Lower leg skin (tissue), 4 donors: ENCODE measurements around the gene FARSB. TPM values are rescaled to one million over a fixed set of nuclear protein-coding genes. Genes with fewer than 3 reads are reported as not detected.

ENCODE experiments used
- DNase-seq, 2 donors: peaks; one replicate each; pipeline ENCODE4 v3.0.0-alpha.2; 2019; ENCODE audit warnings: low spot score in 2 of 2
- H3K4me3 ChIP-seq: fragments of 200-600 bp; sonication (generic); 2 replicates; pipeline ENCODE4 v1.5.1; 2017; ENCODE audit warnings: mild to moderate bottlenecking, low read depth; ENCODE audit not compliant: poor library complexity, severe bottlenecking
- CTCF ChIP-seq, 3 donors: fragments of 450-650 bp; IDR thresholded peaks; one replicate each; pipeline ENCODE4 v1.5.1; 2016; ENCODE audit warnings: antibody characterized with exemption in 3 of 3, mild to moderate bottlenecking in 3 of 3, moderate library complexity in 2 of 3
- POLR2A ChIP-seq, 2 donors: fragments of 450-650 bp; IDR thresholded peaks; one replicate each; pipeline ENCODE4 v1.6.1; 2016 to 2017; ENCODE audit warnings: antibody characterized with exemption in 2 of 2, mild to moderate bottlenecking in 1 of 2, moderate library complexity in 1 of 2
- WGBS, 2 donors: methylation state at CpG; one replicate each; pipeline ENCODE4 v1.1.5; 2018; 5-methylcytosine and 5-hydroxymethylcytosine counted together
- intact Hi-C: fragments of 100-400 bp; cut with DNase I; formaldehyde crosslinking; loops from one replicate; pipeline ENCODE4 v1.15.0; 2023; ENCODE audit warnings: low total_unique reads
- total RNA-seq, 4 donors: library from RNA; depleted of rRNA; stranded (reverse); fragments of >200 nt; gene quantifications; one replicate each; pipeline ENCODE4 v1.1.0, GENCODE V29; 2016

FARSB gene
- total RNA-seq, 4 donors from 2014 or later: 8.6 to 12.2 (median 11.2) TPM

DNA sequence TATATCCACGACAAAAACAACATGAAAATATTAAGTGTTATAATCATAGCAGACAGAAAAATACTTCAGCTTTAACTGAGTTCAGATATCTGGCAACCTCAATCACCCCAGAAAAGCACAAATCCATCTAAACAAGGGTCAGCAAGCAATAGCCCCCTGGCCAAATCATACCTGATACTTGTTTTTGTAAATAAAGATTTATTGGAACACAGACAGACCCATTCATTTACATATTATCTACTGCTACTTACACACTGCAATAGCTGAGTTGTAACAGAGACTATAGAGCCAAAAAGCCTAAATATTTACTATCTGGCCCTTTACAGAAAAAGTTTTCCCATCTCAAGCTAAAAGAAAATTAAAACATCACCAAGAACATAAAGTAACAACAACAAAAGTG lies 12.8 kb downstream of the FARSB start:
- DNase-seq: no peak
- WGBS, 2 donors: 85 to 91% methylated on average over 1 of the region's 1 CpG
- H3K4me3 ChIP-seq: no peak overlapping the region
- intact Hi-C loops: no loop called here
- TF ChIP-seq POLR2A (IDR thresholded peaks at IDR 0.05) (no peak), CTCF (IDR thresholded peaks at IDR 0.05) (no peak)

DNA sequence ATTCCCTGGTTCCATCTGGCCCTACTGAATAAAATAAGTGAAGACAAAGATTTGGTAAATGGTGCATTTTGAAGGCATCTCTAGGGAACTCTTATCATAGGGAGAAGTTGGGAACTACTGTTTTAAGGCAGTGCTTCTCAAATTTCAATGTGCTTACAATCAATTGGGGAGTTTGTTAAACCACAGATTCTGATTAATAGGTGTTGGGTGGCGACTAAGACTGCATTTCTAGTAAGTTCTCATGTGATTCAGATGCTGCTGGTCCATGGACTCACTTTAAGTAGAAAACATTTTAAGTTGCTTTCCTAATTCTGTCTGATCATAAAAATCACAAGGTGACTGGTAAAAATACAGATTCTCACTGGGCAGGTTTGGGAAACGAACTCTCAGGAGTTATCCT lies 14.6 kb downstream of the FARSB start:
- no peak for DNase-seq
- TF ChIP-seq POLR2A (IDR thresholded peaks at IDR 0.05) (no peak), CTCF (IDR thresholded peaks at IDR 0.05) (no peak)
- 92 to 100% methylated on average over 2 of the region's 2 CpGs for WGBS, 2 donors
- no peak overlapping the region for H3K4me3 ChIP-seq
- intact Hi-C loops: no loop called here

- TF ChIP-seq POLR2A (IDR thresholded peaks at IDR 0.05): no peak
- no peak for TF ChIP-seq CTCF (IDR thresholded peaks at IDR 0.05)
- no peak overlapping the region for H3K4me3 ChIP-seq
- 42 to 55% methylated on average over 1 of the region's 1 CpG for WGBS, 2 donors
- DNase-seq: no peak
- intact Hi-C loops: no loop called here
Observed at GRCh38 chr2:222637067-222637466, 18.8 kb downstream of the FARSB start.

DNA sequence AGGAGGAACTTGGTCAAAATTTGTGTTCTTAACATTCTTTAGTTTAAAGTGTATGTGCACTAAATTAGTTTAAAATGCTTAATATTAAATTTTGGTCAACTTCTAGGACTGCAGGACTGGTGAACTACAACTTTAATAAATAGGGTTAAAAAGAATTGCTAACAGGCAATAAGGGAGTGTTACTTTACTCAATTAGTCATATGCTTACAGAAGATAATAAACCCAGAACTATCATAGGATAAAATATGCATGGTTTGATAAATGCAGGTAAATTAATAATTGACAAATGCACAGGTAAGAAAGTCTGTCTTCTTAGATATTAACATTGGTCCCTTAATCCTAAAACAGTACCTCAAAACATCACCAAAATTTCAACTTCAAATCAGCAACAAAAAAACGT lies 20.6 kb downstream of the FARSB start:
- 89 to 95% methylated on average over 1 of the region's 1 CpG for WGBS, 2 donors
- no peak overlapping the region for H3K4me3 ChIP-seq
- DNase-seq: no peak
- intact Hi-C loops: no loop called here
- no peak for TF ChIP-seq CTCF (IDR thresholded peaks at IDR 0.05)
- no peak for TF ChIP-seq POLR2A (IDR thresholded peaks at IDR 0.05)

DNA sequence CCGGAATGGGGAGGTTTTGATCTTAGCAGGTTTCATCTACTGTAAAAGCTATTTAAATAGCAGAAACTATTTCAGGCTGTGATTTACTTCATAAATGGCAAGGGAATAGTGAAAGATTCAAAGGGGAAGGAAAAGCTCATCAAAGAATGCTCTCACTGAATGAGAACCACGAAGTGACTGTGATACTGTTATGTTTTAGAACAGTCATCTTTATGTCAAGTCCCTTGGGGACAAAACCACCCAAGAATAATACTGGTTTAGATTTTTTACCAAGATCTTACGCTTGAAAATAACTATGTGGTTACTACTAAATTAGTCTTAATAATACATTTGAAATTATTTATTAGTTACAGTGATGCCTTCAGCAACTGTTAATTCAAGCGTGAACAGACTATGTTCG lies 28.1 kb downstream of the FARSB start:
- H3K4me3 ChIP-seq: no peak overlapping the region
- 75 to 86% methylated on average over 5 of the region's 5 CpGs for WGBS, 2 donors

More for the DNA sequence above, 28.1 kb downstream of the FARSB start:
- intact Hi-C loops: no loop called here
- TF ChIP-seq POLR2A (IDR thresholded peaks at IDR 0.05) (no peak), CTCF (IDR thresholded peaks at IDR 0.05) (no peak)
- no peak for DNase-seq
